ENCODE data around the gene TMEM243.
"Not testable (repeated sequence)": the region's sequence is repeated elsewhere in the genome, so short reads cannot be mapped to it uniquely, and the experiment has no call there.

The TMEM243 gene, protein sequence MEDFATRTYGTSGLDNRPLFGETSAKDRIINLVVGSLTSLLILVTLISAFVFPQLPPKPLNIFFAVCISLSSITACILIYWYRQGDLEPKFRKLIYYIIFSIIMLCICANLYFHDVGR

DNA sequence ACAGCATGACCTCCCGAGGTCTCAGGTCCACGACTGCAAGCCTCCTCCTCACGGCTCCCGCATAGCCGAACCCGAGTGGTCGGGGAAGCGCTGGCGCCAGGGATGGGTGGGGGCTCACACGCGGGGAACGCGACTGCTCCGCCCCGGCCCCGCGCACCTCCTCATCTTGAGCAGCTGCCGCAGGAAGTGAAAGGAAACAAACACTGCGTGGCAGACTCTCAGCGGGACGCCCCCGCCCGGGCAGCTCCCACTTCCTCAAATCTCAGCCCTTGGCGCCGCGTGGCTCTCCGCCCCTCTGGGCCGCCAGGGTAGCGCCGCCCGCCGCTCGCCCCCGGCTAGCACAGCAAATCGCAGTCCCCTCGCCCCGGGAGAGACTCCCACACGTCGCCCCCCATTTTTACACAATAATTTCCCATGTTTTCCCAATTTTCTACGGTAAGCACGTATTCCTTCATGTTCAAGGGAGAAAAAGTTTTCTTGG lies at the start of gene TMEM243:
TMEM243 (minus strand) TSS at position 188 of the 481 bp plus-strand sequence. CDS start 229 bp downstream, outside the sequence.
- FAIRE-seq = no peak

DNA sequence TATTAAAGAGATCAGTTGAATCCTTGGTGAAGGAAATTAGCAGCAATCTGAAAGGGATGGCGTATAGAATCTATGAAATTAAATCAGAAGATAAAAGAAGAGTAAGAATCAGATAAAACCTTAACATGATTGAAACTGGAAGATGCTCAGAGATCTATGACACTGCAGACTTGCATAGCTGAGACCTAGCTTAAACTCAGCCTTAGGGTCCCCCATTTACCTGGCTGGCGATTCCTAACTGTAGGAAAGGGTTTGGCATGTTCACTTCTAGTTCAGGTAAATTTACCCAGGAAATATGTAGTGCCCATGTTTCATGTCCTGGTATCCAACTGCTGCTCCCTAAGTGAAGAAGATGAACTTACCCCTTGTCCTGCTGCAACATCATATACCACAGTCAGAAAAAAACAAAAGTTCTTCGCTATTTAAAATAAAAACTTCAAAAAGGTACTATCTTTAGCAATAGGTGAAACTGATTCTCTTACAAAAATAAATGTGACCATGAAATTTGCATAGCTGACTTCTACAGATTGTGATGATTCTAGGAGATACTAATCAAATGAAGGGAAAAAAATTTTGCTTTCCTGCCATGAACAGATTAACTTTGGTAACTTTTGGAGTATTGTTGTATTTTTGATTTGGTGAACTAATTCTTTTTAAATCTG lies 47.8 kb upstream of the TMEM243 start:
- no peak for FAIRE-seq

DNA sequence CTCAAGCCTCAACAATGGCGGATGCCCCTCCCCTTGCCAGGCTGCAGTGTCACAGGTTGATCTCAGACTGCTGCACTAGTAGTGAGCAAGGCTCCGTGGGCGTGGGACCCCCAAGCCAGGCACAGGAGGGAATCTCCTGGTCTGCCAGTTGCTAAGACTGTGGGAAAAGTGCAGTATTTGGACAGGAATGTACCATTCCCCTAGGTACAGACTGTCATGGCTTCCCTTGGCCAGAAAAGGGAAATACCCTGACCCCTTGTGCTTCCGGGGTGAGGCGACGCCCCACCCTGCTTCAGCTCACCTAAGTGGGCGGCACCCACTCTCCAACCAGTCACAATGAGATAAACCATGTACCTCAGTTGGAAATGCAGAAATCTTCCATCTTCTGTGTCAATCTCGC lies 44.0 kb upstream of the TMEM243 start:
- FAIRE-seq = no peak

DNA sequence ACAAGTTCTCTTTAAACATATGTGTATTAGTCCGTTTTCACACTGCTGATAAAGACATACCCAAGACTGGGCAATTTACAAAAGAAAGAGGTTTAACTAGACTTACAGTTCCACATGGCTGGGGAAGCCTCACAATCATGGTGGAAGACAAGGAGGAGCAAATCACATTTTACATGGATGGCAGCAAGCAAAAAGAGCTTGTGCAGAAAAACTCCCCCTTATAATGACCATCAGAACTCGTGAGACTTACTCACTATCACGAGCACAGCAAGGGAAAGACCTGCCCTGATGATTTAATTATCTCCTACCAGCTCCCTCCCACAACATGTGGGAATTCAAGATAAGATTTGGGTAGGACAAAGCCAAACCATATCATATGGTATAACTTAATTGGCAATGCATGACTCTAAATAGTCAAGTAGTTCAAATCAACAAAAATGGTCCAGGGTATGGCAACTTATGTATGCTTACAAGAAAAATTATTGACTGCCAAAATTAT lies 34.1 kb upstream of the TMEM243 start:
- FAIRE-seq = no peak

DNA sequence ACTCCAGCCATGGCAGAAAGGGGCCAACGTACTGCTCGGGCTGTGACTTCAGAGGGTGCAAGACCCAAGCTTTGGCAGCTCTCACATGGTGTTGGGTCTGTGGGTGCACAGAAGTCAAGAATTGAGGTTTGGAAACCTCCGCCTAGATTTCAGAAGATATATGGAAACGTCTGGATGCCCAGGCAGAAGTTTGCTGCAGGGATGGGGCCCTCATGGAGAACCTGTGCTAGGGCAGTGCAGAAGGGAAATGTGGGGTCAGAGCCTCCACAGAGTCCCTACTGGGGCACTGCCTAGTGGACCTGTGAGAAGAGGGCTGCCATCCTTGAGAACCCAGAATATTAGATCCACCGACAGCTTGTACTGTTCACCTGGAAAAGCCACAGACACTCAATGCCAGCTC lies 26.1 kb upstream of the TMEM243 start:
- not testable (repeated sequence) for FAIRE-seq

DNA sequence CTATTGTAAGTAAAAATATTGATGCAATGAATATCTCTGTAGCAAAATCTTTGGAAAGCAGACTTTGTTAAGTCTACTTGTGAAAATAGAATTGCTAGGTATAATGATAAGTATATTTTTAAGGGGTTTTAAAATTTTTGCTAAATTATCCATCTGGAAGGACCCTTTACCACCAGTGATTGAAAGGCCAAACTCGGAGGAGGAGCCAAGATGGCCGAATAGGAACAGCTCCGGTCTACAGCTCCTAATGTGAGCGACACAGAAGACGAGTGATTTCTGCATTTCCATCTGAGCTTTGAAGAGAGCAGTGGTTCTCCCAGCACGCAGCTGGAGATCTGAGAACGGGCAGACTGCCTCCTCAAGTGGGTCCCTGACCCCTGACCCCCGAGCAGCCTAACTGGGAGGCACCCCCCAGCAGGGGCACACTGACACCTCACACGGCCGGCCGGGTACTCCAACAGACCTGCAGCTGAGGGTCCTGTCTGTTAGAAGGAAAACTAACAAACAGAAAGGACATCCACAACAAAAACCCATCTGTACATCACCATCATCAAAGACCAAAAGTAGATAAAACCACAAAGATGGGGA lies 19.0 kb upstream of the TMEM243 start:
- not testable (repeated sequence) for FAIRE-seq

DNA sequence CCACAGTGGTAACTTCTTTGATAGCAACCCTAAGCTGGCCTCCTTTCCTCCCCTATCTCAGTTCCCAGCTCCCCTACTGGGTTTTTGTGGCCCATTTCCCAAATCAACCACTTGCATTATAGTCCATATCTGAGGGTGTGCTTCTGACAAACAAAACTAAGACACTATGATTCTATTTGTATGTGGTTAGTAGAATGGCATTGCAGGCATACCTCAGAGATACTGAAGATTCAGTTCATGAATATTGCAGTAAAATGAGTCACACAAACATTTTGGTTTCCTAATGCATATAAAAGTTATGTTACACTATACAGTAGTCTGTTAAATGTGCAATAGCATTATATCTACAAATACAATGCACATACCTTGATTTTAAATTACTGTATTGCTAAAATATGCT lies 15.4 kb upstream of the TMEM243 start:
- FAIRE-seq = no peak

DNA sequence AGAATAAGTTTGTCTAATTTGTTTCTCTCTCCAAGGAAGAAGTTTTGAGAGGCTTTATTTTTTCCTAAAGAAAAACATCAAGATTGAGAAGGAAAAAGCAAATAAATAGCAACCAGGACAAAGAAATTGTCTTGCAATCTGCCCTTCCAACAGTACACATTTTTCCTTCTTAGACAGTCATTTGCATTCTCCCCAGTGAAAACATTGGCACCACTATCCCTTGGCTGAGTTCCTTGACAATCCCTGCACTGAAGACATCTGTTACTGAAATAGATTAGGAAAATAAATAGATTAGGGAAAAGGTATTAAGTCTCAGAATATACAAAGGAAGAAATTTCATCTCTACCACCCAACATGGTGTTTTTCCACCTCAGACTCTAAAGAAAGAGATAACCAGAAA lies 12.2 kb upstream of the TMEM243 start:
- no peak for FAIRE-seq

DNA sequence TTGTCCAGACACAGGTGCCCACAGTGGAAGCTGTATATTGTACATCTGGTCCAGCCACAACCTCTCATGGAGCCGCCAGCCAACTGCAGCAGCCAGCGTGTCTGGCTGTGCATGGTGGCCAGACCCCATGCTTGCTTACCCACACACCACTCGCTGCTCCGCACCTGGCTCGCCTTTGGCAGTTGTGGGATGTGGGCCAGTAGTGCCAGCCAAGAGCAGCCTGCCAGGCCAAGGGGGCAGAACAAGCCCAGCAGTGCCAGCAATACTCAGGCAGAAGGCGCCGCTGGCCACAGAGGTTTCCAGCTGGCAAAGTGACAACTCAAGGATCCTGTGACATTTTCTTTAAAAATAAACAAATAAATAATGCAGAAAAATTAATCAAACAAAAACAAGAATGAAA lies 11.7 kb upstream of the TMEM243 start:
- no peak for FAIRE-seq

DNA sequence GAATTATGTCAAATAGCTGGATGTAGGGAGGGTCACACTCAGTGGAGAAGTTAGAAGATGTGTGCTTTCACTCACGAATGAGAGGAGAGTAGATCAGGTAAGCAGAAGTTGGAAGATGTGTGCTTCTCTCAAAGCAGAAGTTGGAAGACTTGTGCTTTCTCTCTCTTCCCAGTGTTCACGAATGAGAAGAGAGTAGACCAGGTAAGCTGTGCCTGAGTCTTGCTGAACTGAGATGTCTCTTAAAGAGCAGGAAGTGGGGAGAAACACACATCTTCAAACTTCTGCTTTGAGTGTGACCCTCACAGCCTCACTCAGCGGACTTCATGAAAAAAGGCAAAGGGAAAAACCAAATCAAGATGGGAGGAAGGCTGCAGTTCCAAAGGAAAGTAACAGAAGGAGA lies 7.0 kb upstream of the TMEM243 start:
- no peak for FAIRE-seq

DNA sequence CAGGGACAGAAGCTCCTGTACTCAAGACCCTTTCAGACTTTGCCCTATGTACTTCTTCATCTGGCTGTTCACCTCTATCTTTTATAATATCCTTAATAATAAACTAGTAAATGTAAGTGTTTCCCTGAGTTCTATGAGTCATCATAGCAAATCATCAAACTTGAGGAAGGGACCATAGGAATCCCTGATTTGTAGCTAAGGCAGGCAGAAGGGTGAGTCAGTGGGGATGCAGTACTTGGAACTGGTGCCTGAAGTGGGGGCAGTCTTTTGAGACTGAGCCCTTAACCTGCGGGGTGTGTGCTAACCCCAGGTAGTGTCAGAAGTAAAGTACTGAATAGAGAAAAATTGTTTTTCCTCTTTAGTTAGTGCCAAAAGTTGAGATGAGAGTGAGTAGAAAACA lies 6.2 kb upstream of the TMEM243 start:
- no peak for FAIRE-seq

DNA sequence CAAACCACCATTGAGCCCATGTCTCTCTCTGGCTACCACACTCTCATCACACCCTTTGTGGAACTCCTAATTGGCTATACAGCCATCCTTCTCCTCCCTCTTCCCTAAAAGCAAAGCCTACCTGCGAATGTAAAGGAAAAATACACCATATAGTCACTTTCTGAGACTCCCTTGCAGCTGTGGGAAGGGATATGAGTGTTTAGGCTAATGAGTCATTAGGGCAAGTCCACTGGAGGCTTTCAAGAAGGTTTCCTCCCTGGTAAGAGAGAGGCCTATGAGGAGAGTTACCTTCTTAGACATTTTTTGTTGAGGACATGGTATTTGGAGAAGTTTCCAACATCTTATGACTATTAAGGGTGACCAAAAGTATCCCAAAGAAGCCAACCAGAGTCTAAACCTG lies 4.1 kb upstream of the TMEM243 start:
- FAIRE-seq = no peak

DNA sequence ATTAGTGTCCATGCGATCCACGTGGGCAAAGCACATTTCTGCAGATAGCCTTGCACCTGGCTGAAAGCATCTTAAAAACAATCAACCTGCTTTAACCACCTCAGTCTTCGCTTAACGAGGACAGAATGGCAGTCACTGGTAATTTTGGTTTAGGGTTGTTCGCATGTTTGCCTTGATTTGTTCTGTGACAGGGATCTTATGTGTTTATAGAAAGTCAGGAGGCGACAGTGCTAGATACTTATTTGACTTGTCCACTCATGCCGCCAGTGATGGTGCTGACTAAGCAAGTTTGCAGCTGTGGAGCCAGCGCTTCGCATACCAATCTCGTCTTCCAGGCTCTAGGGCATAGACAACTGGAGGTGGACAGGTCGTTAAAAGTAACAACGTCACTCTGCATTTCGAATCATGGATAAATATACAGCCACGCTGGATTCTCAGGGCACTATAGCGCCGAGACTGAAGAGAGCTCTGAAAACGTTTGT lies 1.2 kb upstream of the TMEM243 start:
- FAIRE-seq = no peak

DNA sequence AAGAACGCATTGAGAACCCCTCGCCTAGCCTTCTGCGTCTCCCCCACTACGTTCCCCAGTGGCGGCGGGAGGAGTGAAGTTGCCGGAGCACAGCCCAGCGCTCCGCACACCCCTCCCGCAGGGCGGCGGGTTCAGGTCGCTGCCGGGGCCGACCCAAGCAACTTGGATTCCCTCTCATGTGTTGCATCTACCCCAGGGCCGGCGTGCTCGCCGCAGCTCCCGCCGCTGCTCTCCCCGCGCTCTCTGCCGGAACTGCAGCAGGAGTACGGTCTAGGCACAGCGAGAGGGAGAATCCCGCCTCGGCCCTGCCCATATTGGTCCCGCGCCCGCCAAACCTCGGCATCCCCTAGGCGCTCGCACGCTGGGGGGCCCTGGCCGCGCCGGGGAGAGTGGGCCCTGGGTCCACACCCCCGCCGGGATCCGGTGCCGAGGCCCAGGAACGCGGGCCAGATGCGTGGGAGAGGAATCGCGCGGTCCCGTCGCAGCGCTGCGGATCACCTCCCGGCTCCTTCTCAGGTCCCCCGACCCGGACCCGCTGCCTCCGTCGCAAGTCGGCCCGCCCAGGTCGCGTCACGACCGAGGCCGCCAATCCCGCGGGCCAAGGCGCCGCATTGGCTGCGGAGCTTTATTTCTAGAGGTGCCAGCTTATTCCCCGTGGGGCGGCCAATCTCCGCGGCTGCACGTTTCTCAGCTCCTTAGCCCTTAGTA lies 648 bp upstream of the TMEM243 start:
- FAIRE-seq = no peak

DNA sequence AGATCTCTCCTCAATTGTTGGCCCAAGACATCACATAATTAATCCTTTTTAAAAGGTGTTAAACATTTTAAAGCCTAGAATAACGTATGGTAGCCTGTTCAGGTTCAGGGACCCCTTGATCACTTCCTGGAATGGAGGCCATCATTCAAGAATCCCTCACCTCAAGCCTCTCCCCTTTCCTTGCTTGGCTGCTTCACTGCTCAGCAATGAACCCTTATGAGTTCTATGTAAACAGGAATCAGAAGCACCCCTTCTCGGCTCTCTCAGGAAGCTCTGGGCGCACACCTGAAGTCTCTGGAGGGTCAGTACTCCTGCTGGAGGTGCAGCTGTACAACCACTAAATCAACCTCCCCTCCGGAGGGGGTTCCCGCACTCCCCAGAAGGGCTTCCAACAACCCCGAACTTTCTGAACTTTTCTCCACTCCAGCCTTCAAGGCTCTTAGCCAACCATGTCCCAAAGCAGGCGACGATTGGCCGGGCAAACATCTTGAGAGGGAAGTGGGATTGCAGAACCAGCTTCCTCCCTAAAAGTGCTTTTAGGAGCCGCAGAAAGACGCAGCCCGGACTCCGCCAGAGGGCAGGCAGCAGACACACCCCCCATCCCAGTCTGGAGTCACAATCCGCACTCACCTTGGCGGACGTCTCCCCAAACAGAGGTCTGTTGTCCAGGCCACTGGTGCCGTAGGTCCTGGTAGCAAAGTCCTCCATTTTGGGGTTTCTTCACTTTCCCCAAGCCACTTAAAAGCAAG lies 562 bp downstream of the TMEM243 start:
- no peak for FAIRE-seq

DNA sequence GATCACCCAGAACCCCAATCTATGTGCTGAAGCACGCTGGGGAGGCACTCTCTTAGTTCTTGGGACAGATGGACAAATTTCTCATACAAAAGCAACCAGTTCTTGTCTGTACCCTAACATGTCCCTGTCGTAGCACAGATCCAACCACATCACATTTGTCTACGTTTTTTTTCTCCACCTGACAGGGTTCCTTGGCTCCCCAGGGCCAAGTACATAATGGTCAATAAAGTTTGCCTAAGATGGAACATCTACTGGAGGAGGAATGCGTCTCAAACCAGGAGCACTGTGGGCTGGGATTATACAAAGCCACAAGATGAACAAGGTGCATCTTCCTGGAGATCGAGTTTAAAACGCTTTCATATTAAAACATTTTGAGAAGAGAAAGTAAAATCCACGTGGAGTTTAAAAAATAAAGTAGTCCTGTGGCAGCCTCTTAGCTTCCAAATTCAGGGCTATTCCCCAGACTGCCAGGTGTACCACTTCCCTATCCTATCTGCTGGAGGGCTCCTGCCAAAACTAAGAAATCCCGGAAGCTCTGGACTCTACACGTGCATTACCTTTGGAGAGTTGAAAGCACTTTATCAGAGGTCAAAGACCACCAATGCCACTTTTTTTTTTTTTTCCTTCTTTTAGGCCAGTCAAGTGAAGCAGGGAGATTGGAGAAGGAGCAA lies 1.4 kb downstream of the TMEM243 start:
- no peak for FAIRE-seq

DNA sequence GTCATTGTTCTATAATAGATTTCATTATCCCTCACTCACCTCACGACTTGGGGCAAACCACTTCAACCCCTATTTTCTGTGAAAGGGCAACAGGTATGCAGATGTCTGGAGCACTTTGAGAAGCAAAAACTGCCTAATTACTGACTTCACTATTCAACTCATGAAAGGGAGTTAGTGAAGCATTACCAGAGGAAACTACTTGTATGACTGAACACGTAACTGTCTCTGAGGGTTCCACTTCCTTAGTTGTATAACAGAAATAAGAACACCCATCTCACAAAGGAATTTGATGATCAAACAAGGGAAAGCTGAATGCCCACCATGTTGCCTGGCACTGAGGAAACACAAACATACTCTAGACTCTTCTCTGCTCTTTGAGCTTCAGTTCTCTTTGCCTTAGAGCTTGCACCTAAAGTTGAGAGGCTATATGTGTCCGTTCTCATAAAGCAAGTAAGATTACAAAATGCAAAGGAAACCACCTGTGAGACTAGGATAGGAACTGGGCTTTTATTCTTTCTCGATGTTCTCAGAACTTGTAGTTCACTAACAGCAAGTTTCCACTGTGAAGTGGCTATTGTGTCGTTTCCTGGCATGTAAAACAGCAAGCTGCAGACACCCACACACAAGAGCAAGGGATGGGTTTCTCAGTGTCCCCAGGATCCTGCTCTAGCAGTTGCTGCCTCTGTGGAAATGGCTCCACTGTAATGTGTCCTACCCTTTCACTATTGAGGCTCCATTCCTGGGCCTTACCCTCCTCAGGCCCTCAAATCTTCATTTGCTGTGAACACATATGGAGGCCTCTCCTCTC lies 2.6 kb downstream of the TMEM243 start:
- no peak for FAIRE-seq

DNA sequence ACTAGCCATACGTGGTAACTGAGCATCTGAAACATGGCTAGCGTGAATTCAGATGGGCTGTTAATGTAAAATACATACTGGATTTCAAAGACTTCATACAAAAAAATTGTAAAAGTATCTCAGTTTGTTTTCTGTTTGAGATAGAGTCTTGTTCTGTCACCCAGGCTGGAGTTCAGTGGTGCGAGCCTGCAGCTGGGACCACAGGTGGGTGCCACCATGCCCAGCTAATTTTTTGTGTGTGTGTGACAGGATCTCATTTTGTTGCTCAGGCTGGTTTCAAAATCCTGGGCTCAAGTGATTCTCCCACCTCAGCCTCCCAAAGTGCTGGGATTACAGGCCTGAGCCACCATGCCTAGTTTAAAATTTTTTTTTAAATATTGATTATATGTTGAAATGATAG lies 4.5 kb downstream of the TMEM243 start:
- no peak for FAIRE-seq

DNA sequence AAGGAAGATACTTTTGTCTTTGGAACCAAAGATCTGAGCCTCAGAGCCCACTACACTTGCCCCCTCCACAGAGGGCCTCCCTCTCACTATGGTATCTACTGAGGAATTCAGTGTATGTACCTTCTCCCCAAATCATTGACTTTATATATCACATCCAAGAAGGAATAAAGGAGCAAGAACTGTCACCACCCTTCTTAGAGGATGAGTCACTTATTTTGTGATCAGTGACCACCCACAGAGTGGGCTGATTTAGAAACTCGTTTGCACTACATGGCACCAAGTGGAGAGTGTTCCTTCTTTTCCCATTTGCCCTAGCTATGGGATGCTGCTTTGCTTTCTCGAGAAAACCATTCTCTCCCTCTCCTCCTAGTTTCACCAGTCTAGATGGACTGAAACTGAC lies 5.7 kb downstream of the TMEM243 start:
- FAIRE-seq = no peak

DNA sequence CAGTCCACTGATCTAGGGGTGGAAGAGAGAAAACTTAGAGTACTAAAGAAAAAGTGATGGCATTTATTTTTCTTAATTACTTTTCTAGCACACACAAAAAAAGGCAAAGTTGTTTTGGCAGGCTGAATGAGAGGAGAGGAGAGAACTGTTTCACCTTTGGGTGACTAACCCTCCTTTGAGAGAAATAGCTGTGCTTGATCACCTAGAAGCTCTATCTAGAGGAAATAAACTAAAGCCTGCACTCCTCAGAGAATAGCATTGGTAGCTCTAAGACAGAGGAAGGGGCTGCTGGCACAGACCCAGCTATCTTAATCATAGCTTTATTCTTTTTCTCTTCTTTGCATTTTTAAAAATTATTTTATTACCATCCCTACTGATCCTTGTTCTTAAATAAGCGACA lies 6.3 kb downstream of the TMEM243 start:
- no peak for FAIRE-seq

DNA sequence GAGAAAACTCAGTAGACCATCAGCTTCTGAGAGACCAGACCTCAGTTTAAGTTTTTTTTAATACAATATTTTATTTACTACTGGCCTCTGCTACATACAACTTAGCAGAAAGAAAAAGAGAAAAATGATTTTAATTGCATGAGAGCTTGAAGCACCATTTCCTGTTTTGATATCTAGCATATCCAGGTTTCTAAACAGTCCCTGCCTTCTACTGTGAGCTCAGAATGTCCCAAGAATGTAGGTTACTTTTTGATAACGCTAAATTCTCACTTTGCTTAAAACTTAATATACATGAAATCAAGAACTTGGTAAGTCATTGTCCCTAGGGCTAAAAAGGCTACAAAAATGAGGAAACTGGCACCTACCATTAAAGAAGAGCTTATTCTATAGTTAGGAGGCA lies 7.0 kb downstream of the TMEM243 start:
- no peak for FAIRE-seq

Data from endometrium (tissue), 2 donors.